Renal cortex interstitium (tissue), 11 donors: ENCODE results near the gene FCER2. TPM values are rescaled to one million over a fixed set of nuclear protein-coding genes. Genes with fewer than 3 reads are reported as not detected.
"Not testable (repeated sequence)": the region's sequence is repeated elsewhere in the genome, so short reads cannot be mapped to it uniquely, and the experiment has no call there.

Experiments used
- DNase-seq, 11 donors: peaks; one replicate each; pipeline ENCODE4 v3.0.0-alpha.2; 2013; ENCODE audit warnings: low read depth in 9 of 11, low spot score in 4 of 11; ENCODE audit errors: extremely low read depth in 1 of 11
- polyA plus RNA-seq, 3 donors: library from polyadenylated mRNA; unstranded; fragments of 120-200 nt; gene quantifications; one replicate each; pipeline ENCODE4 v1.2.1, GENCODE V29; 2013; ENCODE audit not compliant: insufficient read length in 3 of 3

FCER2 gene
- polyA plus RNA-seq, 3 donors, result 0.06 to 0.14 TPM; not detected in 1

DNA sequence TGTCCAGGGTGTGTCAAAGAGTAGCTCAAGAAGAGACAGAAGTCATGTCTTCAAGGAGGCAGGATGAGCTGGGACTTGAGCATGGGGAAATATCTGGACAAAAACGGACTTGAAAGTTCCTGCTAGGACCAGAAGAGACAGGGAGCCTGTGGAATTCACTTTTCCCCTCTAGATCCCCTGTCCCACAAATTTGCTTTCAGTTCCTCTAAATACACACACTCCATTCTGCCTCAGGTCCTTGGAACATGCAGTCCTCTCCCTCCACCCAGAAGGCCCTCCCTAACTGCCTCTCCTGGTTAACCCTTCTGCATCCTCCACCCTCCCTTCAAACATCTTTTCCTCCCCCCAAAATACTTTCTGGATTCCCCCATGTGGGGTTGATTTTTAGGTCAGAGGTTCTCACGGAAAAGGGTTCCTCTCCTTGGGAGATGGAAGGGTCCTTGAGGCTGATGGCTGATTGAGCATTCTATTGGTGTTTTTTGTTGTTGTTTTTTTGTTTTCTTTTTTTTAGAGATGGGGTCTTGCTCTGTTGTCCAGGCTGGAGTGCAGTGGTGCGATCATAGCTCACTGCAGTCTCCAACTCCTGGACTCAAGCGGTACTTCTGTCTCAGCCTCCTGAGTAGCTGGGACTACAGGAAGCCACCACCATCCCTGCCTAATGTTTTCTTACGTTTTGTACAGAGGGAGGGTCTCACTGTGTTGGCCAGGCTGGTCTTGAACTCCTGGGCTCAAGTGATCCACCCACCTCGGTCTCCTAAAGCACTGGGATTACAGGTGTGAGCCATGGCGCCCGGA, 40.0 kb downstream of the FCER2 start:
- no peak for DNase-seq

GRCh38 chr19:7658219-7658686, 43.7 kb downstream of the FCER2 start:
- DNase-seq, result no peak

GRCh38 chr19:7657131-7657751, 44.7 kb downstream of the FCER2 start:
- DNase-seq, result no peak

DNA sequence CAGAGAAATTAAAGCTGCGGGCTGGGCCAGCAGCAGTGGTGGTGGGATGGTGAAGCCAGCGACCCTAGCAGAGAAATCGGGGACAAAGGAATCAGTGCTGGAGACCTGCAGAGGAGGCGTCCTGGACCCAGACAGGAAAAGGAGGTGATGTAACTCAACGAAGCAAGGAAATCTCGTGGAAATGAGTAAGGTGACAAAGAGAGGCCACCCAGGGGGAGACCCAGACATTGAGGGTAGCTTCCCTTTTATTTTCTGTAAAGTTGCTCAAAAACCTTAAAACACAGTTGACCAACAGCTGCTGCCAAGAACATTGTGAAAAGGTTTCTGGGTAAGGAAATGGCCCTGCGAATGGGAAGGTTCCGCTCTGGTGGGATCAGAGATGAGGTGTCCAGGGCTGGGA, 46.4 kb downstream of the FCER2 start:
- DNase-seq, result no peak

DNA sequence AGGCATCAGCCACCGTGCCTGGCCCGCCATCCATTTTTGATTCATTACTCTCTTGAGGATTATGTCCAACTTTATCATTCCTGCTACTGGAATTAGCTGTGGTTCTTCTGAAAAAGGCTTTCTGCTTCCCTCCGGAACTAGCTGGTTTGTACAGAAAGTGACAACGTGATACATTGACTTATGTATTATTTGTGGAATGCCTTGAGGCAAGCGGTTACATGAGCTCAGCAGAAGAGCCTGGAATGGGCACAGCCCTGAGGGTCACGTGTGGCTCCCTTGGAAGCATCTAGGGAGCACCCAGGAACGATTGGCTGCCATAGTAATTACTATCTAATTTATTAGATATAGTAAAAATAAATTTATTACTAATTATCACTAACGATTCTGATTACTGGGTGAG, 47.5 kb downstream of the FCER2 start:
- DNase-seq, result no peak

- DNase-seq, result peak; percentile 55 to 81 (median 75)
Measured at GRCh38 chr19:7652061-7652641, 49.8 kb downstream of the FCER2 start.

DNA sequence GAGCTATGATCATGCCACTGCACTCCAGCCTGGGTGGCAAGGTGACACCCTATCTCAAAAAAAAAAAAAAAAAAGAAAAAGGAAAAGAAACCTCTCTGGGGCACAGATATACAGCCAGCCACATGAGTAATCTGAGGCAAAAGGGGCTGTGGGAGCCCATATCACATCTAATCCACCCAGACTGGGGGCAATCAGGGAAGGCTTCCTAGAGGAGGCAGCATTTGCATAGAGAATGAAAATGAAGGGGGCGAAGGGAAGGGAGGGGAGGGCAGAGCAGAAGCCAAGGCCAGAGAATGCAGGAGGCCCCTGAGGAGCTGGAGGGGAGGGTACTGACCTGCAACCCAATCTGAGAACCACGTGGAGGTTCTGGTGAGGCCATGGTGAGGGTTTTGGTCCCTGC, 51.8 kb downstream of the FCER2 start:
- DNase-seq, result no peak

DNA sequence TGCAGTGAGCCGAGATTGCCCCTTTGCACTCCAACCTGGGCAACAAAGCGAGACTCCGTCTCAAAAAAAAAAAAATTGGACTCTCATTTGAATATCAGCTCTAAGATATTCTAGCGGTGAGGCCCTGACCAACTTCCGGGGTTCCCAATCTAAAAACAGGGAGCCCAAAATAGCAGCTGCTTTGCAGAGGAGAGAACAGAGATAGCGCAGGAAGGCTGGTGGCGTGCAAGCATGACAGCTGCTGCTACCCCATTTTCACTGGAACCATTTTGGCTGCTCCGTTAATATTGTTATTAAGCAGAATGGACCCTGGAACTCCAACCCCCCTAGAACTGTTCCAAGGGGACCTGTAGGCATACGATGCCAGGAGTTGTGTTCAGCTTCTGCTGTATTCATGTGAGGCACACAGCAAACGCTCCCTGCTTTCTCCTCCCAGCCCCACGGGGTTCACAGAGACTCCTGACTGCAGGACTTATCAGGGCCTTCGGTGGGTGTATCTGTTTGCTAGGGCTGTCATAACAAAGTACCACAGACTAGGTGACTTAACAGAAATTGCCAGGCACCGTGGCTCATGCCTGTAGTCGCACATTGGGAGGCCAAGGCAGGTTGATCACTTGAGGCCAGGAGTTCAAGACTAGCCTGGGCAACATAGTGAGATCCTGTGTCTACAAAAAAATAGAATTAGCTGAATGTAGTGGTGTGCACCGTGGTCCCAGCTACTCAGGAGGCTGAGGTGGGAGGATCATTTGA, 53.5 kb downstream of the FCER2 start:
- no peak for DNase-seq

DNA sequence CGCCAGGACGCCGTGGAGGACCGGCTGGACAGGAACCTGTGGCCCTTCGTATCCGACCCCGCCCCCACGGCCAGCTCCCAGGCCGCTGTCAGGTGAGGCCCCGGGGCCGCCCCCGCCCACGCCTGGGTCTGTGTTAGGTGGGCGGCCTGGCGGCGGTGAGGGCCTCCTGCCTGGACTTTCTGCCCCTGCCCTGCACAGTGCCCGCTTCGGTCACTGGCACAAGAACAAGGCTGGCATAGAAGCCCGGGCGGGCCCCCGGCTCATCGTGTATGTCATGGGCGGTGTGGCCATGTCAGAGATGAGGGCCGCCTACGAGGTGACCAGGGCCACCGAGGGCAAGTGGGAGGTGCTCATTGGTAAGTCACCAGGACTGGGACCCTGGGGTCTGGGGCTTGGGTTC, 54.8 kb downstream of the FCER2 start:
- no peak for DNase-seq

DNA sequence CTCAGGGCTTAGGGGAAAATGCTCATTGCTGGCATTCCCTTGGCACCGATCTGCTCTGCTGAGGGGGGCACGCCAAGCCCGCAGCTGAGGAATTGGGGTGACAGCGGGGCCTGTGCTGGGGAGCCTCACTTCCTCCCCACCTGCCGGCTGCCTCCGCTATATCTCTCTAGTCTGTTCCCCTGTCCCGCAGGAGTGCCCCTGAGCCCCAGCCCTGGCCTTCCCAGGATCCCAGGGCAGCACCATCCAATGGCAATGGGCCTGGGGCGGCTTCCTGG, 55.6 kb downstream of the FCER2 start:
- no peak for DNase-seq

DNA sequence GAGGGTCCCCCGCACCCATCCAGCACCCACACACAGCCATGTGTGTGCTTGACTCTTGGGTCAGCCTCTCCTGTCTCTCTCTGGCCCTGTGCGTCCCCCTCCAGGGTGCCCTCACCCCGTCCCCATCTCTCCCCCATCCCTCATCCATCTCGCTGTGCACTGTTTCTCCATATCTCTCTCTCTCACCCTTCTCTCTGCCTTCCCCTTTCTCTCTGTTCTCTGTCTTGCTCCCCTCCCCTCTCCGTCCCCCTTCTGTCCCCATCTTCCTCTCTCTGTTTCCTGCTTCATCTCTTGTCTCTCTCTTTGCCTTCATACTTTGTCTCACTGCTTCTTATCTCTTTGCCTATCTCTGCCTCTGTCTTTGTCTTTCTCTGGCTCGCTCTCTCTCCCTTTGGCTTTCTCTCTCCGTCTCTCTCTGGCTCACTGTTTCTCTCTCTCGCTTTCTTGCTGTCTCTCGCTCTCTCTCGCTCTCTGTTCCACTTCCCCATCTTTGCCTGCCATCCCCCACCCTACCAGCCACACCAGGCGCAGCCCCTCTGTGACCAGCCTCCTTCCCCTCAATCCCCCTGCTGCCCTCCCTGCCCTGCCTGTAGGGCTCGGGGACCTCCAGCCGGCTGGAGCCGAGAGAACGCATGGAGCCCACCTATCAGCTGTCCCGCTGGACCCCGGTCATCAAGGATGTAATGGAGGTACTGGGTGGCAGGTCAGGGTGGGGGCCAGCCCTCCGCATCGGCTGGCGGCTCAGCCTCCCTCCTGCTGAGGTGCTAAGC, 56.1 kb downstream of the FCER2 start:
- no peak for DNase-seq

DNA sequence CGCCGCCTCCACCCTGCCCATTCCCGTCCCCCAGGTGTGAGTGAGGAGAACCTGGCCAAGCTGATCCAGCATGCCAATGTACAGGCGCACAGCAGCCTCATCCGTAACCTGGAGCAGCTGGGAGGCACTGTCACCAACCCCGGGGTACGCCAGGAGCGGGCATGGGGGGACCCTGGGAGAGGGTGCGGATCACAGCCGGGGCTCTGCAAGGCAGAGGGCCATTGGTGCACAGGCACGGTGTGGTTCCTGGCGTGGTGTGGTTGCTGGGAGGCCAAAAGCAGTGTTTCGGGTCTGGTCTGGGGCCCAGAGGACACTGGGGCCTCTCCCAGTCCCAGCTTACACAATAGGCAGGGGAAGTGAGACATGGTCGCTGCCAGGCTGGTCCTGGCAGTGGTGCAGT, 56.8 kb downstream of the FCER2 start:
- no peak for DNase-seq

GRCh38 chr19:7644550-7644877, 57.4 kb downstream of the FCER2 start:
- DNase-seq, result no peak

- not testable (repeated sequence) for DNase-seq
Measured at GRCh38 chr19:7643629-7644549, 58.0 kb downstream of the FCER2 start.

DNA sequence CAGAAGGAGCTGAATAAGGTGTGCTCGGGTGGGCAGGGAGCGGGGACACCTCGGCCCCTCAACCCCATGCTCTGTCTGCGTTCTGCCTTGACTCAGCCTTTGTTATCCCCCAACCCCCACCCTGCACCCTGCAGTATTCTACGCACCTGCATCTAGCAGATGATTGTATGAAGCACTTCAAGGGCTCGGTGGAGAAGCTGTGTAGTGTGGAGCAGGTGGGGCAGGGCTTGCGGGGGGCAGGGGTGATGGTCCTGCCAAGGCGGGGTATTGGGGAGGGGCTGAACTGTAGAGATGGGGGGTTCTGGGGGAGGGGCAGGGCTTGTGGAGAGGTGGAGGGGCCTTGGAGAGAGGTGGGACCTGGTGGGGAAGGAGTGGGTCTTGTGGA, 58.9 kb downstream of the FCER2 start:
- no peak for DNase-seq

DNA sequence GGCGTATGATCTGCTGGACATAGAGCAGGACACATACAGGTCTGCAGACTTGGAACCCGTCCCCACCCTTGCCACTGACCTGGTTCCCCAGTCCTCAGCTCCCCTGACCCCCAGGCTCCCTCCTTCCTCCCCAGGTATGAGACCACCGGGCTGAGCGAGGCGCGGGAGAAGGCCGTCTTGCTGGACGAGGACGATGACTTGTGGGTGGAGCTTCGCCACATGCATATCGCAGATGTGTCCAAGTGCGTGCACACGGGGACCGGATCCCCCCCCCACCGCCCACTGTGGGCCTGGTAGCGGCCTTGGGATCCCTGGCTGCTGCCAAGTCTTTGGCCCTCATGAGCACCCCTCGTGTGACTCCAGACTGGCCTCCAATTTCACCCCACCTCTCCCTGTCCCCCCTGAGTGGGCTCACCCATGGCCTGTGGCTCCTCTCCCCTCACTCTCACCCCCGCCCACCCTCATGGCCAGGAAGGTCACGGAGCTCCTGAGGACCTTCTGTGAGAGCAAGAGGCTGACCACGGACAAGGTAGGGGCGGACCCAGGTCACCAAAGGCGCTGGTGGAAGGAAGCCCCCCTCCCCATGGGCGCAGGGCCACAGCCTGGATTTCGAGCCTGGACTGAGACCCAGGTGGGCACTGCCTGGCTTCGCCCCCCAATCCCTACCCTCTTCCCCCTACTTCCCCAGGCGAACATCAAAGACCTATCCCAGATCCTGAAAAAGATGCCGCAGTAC, 59.5 kb downstream of the FCER2 start:
- DNase-seq, result no peak
